Stimulated activated CD4-positive, alpha-beta T cell treated with anti-CD3 and anti-CD28 coated beads, Interleukin-4, amount 100 ng/mL, for 24 hours (primary cell): Measurements from ENCODE around the gene ACTN1.

Experiments used
- DNase-seq: peaks from one replicate; pipeline ENCODE4 v3.0.0-alpha.2; 2020

Gene ACTN1

GRCh38 chr14:68931474-68932051 is 47.5 kb downstream of the ACTN1 start:
- DNase-seq, result no peak

GRCh38 chr14:68931063-68931462 is 48.0 kb downstream of the ACTN1 start:
- no peak for DNase-seq

GRCh38 chr14:68929623-68930307 is 49.3 kb downstream of the ACTN1 start:
- DNase-seq, result no peak

- no peak for DNase-seq
Observed at GRCh38 chr14:68928770-68929550, 50.1 kb downstream of the ACTN1 start.

- no peak for DNase-seq
Observed at GRCh38 chr14:68927956-68928675, 51.0 kb downstream of the ACTN1 start.

GRCh38 chr14:68927089-68927488 is 52.0 kb downstream of the ACTN1 start:
- no peak for DNase-seq

GRCh38 chr14:68926236-68926635 is 52.9 kb downstream of the ACTN1 start:
- no peak for DNase-seq

- no peak for DNase-seq
Observed at GRCh38 chr14:68925373-68925772, 53.7 kb downstream of the ACTN1 start.

GRCh38 chr14:68924186-68925158 is 54.6 kb downstream of the ACTN1 start:
- DNase-seq, result no peak

GRCh38 chr14:68922886-68923285 is 56.2 kb downstream of the ACTN1 start:
- no peak for DNase-seq

- DNase-seq, result no peak
Observed at GRCh38 chr14:68922201-68922621, 56.9 kb downstream of the ACTN1 start.

GRCh38 chr14:68921666-68922065 is 57.4 kb downstream of the ACTN1 start:
- DNase-seq, result no peak

GRCh38 chr14:68921049-68921448 is 58.1 kb downstream of the ACTN1 start:
- DNase-seq, result no peak

- no peak for DNase-seq
Observed at GRCh38 chr14:68919129-68919927, 59.8 kb downstream of the ACTN1 start.

- no peak for DNase-seq
Observed at GRCh38 chr14:68918612-68919011, 60.5 kb downstream of the ACTN1 start.

GRCh38 chr14:68916358-68916941 is 62.7 kb downstream of the ACTN1 start:
- DNase-seq, result no peak

GRCh38 chr14:68913516-68913915 is 65.6 kb downstream of the ACTN1 start:
- DNase-seq, result no peak

GRCh38 chr14:68911594-68912227 is 67.4 kb downstream of the ACTN1 start:
- DNase-seq, result peak; percentile 84

GRCh38 chr14:68910540-68910939 is 68.6 kb downstream of the ACTN1 start:
- DNase-seq, result peak; percentile 24

GRCh38 chr14:68908803-68909202 is 70.3 kb downstream of the ACTN1 start:
- DNase-seq, result no peak
